ENCODE data around the gene TNRC6B. TPM values are rescaled to one million over a fixed set of nuclear protein-coding genes. Genes with fewer than 3 reads are reported as not detected.

Gene TNRC6B
- total RNA-seq, 1 donor from 2014 or later = 51.2 TPM

DNA sequence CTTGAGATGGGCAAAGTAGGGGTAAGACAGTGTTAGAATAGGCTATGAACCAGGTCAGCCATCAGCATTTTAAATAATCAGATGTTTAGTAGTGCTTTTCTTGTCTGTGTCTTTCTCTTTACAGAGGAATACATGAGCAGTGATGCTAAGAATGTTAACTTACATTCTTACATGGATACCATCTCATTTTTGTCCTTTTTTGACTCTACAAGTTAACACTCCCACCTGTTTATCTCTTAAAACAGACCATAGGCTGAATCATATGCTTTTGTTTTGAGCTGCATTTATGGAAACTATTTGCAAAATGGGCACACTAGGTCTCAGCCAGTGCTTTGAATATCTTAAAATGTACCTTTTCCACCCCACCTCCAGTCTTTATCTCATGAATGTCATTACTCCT, 143.0 kb downstream of the TNRC6B start:
- no peaks in the 10 kb centered on the region for H3K27me3 ChIP-seq (ENCODE audit: insufficient read depth, low read length)
- H4K20me1 ChIP-seq (ENCODE audit: insufficient read depth, low read length) = peaks cover 5% of the 10 kb centered on the region
- Mint-ChIP-seq H3K27ac (ENCODE audit: unreplicated experiment) (peak overlapping the region; percentile 66), H3K4me3 (ENCODE audit: unreplicated experiment) (no peak overlapping the region), H3K9me3 (ENCODE audit: unreplicated experiment) (no peaks in the 10 kb centered on the region), H3K36me3 (ENCODE audit: low read depth, unreplicated experiment) (peaks cover 32% of the 10 kb centered on the region), H3K27me3 (ENCODE audit: low read depth, unreplicated experiment) (no peaks in the 10 kb centered on the region), H3K4me1 (ENCODE audit: low read depth, unreplicated experiment) (peaks cover 12% of the 10 kb centered on the region)
- TF ChIP-seq EZH2 (IDR thresholded peaks at IDR 0.05; ENCODE audit: insufficient read depth, low read length) = no peak
- TF ChIP-seq, protein P1, sequence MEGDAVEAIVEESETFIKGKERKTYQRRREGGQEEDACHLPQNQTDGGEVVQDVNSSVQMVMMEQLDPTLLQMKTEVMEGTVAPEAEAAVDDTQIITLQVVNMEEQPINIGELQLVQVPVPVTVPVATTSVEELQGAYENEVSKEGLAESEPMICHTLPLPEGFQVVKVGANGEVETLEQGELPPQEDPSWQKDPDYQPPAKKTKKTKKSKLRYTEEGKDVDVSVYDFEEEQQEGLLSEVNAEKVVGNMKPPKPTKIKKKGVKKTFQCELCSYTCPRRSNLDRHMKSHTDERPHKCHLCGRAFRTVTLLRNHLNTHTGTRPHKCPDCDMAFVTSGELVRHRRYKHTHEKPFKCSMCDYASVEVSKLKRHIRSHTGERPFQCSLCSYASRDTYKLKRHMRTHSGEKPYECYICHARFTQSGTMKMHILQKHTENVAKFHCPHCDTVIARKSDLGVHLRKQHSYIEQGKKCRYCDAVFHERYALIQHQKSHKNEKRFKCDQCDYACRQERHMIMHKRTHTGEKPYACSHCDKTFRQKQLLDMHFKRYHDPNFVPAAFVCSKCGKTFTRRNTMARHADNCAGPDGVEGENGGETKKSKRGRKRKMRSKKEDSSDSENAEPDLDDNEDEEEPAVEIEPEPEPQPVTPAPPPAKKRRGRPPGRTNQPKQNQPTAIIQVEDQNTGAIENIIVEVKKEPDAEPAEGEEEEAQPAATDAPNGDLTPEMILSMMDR (IDR thresholded peaks at IDR 0.05; ENCODE audit: insufficient read depth, low read depth, low read length) = no peak
- no peak overlapping the region for H3K4me3 ChIP-seq (ENCODE audit: insufficient read depth, low read depth, low read length)
- FAIRE-seq (no peak), DNase-seq (ENCODE audit: low read depth) (no peak)
- no peaks in the 10 kb centered on the region for H3K9me3 ChIP-seq (ENCODE audit: insufficient read depth, low read depth, low read length)
- peaks cover 37% of the 10 kb centered on the region for H3K36me3 ChIP-seq (ENCODE audit: insufficient read depth, low read length)
- H3K4me2 ChIP-seq (ENCODE audit: low read length) = no peak overlapping the region
- H3K79me2 ChIP-seq (ENCODE audit: insufficient read depth, low read length) = no peaks in the 10 kb centered on the region
- no peaks in the 10 kb centered on the region for H3K4me1 ChIP-seq (ENCODE audit: insufficient read depth, low read length)
- H2AFZ ChIP-seq (ENCODE audit: low read depth, low read length) = no peak overlapping the region
- no peak overlapping the region for H3K9ac ChIP-seq (ENCODE audit: low read length)
- no peak overlapping the region for H3K27ac ChIP-seq (ENCODE audit: low read depth, low read length)

DNA sequence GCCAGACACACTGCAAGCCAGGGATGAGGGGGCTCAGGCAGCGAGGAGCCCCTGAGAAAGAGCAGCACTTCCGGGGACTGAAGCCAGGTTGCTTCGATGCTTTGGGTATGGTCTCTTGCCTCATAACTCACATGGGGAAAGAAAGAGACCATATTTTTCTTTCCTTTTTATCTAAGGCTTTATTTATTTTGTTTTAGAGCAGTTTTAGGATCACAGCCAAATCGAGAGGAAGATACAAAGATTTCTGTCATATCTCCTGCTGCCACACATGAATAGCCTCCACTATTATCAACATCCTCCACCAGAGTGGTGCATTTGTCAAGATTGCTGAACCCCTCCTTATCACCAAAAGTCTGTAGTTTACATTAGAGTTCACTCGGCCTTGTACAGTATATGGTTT, 144.3 kb downstream of the TNRC6B start:
- Mint-ChIP-seq H3K9me3 (ENCODE audit: unreplicated experiment) (no peaks in the 10 kb centered on the region), H3K36me3 (ENCODE audit: low read depth, unreplicated experiment) (peaks cover 26% of the 10 kb centered on the region), H3K27me3 (ENCODE audit: low read depth, unreplicated experiment) (no peaks in the 10 kb centered on the region), H3K4me3 (ENCODE audit: unreplicated experiment) (no peak overlapping the region), H3K27ac (ENCODE audit: unreplicated experiment) (no peak overlapping the region), H3K4me1 (ENCODE audit: low read depth, unreplicated experiment) (peaks cover 18% of the 10 kb centered on the region)
- Histone ChIP-seq H2AFZ (ENCODE audit: low read depth, low read length) (no peak overlapping the region), H3K27ac (ENCODE audit: low read depth, low read length) (no peak overlapping the region), H3K9ac (ENCODE audit: low read length) (no peak overlapping the region), H3K36me3 (ENCODE audit: insufficient read depth, low read length) (peaks cover 27% of the 10 kb centered on the region), H3K27me3 (ENCODE audit: insufficient read depth, low read length) (no peaks in the 10 kb centered on the region), H3K4me3 (ENCODE audit: insufficient read depth, low read depth, low read length) (no peak overlapping the region), H3K4me1 (ENCODE audit: insufficient read depth, low read length) (peaks cover 3% of the 10 kb centered on the region), H3K9me3 (ENCODE audit: insufficient read depth, low read depth, low read length) (no peaks in the 10 kb centered on the region), H3K4me2 (ENCODE audit: low read length) (no peak overlapping the region), H4K20me1 (ENCODE audit: insufficient read depth, low read length) (peaks cover 6% of the 10 kb centered on the region), H3K79me2 (ENCODE audit: insufficient read depth, low read length) (no peaks in the 10 kb centered on the region)
- TF ChIP-seq, protein P1 (IDR thresholded peaks at IDR 0.05; ENCODE audit: insufficient read depth, low read depth, low read length) = no peak
- no peak for TF ChIP-seq EZH2 (IDR thresholded peaks at IDR 0.05; ENCODE audit: insufficient read depth, low read length)
- FAIRE-seq (no peak), DNase-seq (ENCODE audit: low read depth) (no peak)

DNA sequence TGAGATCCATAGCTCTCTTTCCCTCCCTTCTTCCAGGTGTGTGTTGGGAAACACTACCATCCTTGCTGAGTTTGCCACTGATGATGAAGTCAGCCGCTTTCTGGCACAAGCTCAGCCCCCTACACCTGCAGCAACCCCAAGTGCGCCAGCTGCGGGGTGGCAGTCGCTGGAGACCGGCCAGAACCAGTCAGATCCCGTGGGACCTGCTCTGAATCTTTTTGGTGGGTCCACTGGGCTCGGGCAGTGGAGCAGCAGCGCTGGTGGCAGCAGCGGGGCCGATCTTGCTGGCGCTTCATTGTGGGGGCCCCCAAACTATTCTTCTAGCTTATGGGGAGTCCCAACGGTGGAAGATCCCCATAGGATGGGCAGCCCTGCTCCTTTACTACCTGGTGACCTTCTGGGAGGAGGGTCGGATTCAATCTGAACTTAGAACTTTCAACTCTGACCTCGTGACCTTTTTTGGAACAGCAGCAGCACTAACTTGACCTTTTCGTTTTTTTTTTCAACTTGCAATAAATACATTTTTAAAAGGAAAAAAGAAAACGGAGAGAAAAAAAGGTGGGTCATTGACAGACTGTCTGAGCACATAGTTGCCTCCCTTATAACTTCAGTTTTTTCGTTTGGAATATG, 145.2 kb downstream of the TNRC6B start:
- no peak overlapping the region for H3K27ac ChIP-seq (ENCODE audit: low read depth, low read length)
- Mint-ChIP-seq H3K4me1 (ENCODE audit: low read depth, unreplicated experiment) (peaks cover 22% of the 10 kb centered on the region), H3K4me3 (ENCODE audit: unreplicated experiment) (no peak overlapping the region), H3K9me3 (ENCODE audit: unreplicated experiment) (no peaks in the 10 kb centered on the region), H3K27ac (ENCODE audit: unreplicated experiment) (no peak overlapping the region), H3K36me3 (ENCODE audit: low read depth, unreplicated experiment) (peaks cover 23% of the 10 kb centered on the region), H3K27me3 (ENCODE audit: low read depth, unreplicated experiment) (no peaks in the 10 kb centered on the region)
- H3K4me1 ChIP-seq (ENCODE audit: insufficient read depth, low read length) = peaks cover 6% of the 10 kb centered on the region
- no peak for FAIRE-seq
- H3K36me3 ChIP-seq (ENCODE audit: insufficient read depth, low read length) = peaks cover 27% of the 10 kb centered on the region
- TF ChIP-seq EZH2 (IDR thresholded peaks at IDR 0.05; ENCODE audit: insufficient read depth, low read length) = no peak
- TF ChIP-seq, protein P1 (IDR thresholded peaks at IDR 0.05; ENCODE audit: insufficient read depth, low read depth, low read length) = no peak
- no peak overlapping the region for H2AFZ ChIP-seq (ENCODE audit: low read depth, low read length)
- H3K9me3 ChIP-seq (ENCODE audit: insufficient read depth, low read depth, low read length) = no peaks in the 10 kb centered on the region
- H3K9ac ChIP-seq (ENCODE audit: low read length) = no peak overlapping the region
- no peaks in the 10 kb centered on the region for H3K79me2 ChIP-seq (ENCODE audit: insufficient read depth, low read length)
- DNase-seq (ENCODE audit: low read depth) = no peak
- H3K4me3 ChIP-seq (ENCODE audit: insufficient read depth, low read depth, low read length) = no peak overlapping the region
- H3K27me3 ChIP-seq (ENCODE audit: insufficient read depth, low read length) = no peaks in the 10 kb centered on the region
- H4K20me1 ChIP-seq (ENCODE audit: insufficient read depth, low read length) = peaks cover 9% of the 10 kb centered on the region
- no peak overlapping the region for H3K4me2 ChIP-seq (ENCODE audit: low read length)

Measured in astrocyte (in vitro differentiated cells and primary cell).